Left ventricle myocardium inferior (tissue), 1 donor: ENCODE measurements around the gene RPS15. TPM values are rescaled to one million over a fixed set of nuclear protein-coding genes. Genes with fewer than 3 reads are reported as not detected.
A peak's percentile ranks its signal among the peaks of the same experiment; 100 is the strongest.
"Not testable (repeated sequence)": the region's sequence is repeated elsewhere in the genome, so short reads cannot be mapped to it uniquely, and the experiment has no call there.

Experiments
- DNase-seq: peaks from one replicate; pipeline ENCODE4 v3.0.0-alpha.2; 2020
- H3K27ac ChIP-seq: fragments of 200-600 bp; replicated peaks from 2 replicates; pipeline ENCODE4 v1.8.0; 2021
- H3K27me3 ChIP-seq: fragments of 200-600 bp; 2 replicates; pipeline ENCODE4 v1.8.0; 2021; ENCODE audit warnings: low read depth
- H3K36me3 ChIP-seq: fragments of 200-600 bp; 2 replicates; pipeline ENCODE4 v1.8.0; 2021
- H3K4me1 ChIP-seq: fragments of 200-600 bp; 2 replicates; pipeline ENCODE4 v1.8.0; 2021
- H3K4me3 ChIP-seq: fragments of 200-600 bp; 2 replicates; pipeline ENCODE4 v1.8.0; 2021; ENCODE audit warnings: mild to moderate bottlenecking, moderate library complexity
- H3K9me3 ChIP-seq: fragments of 200-600 bp; replicated peaks from 2 replicates; pipeline ENCODE4 v1.8.0; 2021
- intact Hi-C: fragments of 100-400 bp; cut with micrococcal nuclease; formaldehyde crosslinking; loops from one replicate; pipeline ENCODE4 v1.11.0; 2022
- total RNA-seq: library from RNA; stranded (reverse); fragmentation: NEBNext Ultra II Directional; extraction: Animal tissue kit (Norgen Biotek cat#: 25700); gene quantifications from one replicate; pipeline ENCODE4 v1.2.1, GENCODE V29; 2021
- TF ChIP-seq, protein P1 (sequence below): fragments of 200-600 bp; IDR thresholded peaks from 2 replicates; pipeline ENCODE4 v1.8.0; 2021; ENCODE audit warnings: antibody characterized with exemption, mild to moderate bottlenecking, borderline replicate concordance
- donor health status: DM: no; HTN: yes; CAD: no; lungs with severe emphysema.

Gene RPS15
- total RNA-seq, 1 donor from 2014 or later = 588 TPM

DNA sequence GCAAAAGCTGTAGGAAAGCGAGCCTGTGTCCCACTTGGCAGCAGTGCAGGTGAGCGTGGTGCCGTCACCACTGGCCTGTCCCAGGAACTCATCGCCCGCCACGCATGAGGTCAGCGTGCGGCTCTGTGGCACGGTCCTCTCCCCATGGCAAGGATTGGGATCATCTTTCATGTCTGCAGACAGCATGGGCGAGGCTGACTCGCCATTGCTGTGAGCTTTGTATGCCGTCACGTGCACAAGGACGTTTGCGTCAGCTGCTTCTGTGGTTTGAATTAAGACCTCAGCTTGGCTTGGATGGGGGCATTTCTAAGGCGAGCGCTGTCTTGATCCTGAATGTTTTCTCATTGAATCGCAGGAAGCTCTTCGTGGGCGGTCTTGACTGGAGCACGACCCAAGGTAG is 21.1 kb upstream of the RPS15 start:
- Histone ChIP-seq H3K27me3 (no peaks in the 10 kb centered on the region), H3K36me3 (peaks cover 38% of the 10 kb centered on the region), H3K9me3 (no peaks in the 10 kb centered on the region), H3K4me1 (peaks cover 78% of the 10 kb centered on the region), H3K4me3 (no peak overlapping the region), H3K27ac (no peak overlapping the region)
- DNase-seq = no peak
- TF ChIP-seq, protein P1, sequence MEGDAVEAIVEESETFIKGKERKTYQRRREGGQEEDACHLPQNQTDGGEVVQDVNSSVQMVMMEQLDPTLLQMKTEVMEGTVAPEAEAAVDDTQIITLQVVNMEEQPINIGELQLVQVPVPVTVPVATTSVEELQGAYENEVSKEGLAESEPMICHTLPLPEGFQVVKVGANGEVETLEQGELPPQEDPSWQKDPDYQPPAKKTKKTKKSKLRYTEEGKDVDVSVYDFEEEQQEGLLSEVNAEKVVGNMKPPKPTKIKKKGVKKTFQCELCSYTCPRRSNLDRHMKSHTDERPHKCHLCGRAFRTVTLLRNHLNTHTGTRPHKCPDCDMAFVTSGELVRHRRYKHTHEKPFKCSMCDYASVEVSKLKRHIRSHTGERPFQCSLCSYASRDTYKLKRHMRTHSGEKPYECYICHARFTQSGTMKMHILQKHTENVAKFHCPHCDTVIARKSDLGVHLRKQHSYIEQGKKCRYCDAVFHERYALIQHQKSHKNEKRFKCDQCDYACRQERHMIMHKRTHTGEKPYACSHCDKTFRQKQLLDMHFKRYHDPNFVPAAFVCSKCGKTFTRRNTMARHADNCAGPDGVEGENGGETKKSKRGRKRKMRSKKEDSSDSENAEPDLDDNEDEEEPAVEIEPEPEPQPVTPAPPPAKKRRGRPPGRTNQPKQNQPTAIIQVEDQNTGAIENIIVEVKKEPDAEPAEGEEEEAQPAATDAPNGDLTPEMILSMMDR = no peak
- intact Hi-C loops = no loop called here

DNA sequence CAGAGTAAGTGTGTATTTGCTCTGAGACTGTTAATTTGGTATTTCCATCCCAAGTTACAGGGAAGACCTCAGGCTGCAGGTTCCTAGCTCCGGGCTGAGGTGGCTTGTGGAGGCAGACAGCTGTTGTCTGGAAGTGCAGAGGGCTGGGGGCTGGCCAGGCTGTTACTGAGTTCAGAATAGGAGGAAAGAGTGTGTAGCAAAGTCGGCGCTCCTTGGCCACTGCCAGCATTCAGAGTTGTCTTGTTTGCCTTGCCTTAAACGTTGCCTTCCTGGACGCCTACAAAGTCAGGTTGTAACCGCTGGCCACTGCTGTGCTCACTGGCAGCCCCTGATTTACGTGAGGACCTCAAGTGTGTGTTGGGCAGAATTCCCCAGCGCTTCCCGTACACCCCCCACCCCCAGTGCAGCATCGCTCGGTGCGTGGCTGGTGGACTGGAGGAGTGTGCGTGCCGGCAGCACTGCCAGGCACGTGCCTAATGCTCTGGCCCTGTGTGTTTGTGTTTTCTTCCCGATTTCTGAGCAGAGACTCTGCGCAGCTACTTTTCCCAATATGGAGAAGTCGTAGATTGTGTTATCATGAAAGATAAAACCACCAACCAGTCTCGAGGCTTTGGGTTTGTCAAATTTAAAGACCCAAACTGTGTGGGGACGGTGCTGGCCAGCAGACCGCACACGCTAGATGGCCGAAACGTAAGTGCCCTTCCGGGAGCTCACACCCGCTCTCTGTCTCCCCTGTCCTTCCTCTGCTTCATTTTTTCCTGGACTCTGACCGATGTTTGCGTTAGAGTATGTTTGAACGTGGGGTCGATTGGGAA is 20.3 kb upstream of the RPS15 start:
- peaks cover 73% of the 10 kb centered on the region for H3K4me1 ChIP-seq
- TF ChIP-seq, protein P1 = no peak
- intact Hi-C loops = no loop called here
- no peak for DNase-seq
- peaks cover 43% of the 10 kb centered on the region for H3K36me3 ChIP-seq
- no peaks in the 10 kb centered on the region for H3K9me3 ChIP-seq
- peak overlapping the region; percentile 71 for H3K27ac ChIP-seq
- no peaks in the 10 kb centered on the region for H3K27me3 ChIP-seq
- no peak overlapping the region for H3K4me3 ChIP-seq

DNA sequence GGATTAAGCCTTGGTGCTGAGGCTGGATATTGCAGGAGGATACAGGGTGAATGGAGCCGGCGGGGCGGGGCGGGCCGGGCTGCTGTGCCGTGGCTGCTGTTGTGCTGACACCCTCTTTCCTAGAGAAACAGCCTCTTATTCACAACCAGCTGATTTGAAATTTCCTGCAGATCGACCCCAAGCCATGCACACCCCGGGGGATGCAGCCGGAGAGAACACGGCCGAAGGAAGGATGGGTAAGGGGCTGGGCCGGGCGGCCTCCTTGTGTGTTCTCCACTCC is 19.8 kb upstream of the RPS15 start:
- intact Hi-C loops = no loop called here
- TF ChIP-seq, protein P1 = no peak
- peaks cover 43% of the 10 kb centered on the region for H3K36me3 ChIP-seq

DNA sequence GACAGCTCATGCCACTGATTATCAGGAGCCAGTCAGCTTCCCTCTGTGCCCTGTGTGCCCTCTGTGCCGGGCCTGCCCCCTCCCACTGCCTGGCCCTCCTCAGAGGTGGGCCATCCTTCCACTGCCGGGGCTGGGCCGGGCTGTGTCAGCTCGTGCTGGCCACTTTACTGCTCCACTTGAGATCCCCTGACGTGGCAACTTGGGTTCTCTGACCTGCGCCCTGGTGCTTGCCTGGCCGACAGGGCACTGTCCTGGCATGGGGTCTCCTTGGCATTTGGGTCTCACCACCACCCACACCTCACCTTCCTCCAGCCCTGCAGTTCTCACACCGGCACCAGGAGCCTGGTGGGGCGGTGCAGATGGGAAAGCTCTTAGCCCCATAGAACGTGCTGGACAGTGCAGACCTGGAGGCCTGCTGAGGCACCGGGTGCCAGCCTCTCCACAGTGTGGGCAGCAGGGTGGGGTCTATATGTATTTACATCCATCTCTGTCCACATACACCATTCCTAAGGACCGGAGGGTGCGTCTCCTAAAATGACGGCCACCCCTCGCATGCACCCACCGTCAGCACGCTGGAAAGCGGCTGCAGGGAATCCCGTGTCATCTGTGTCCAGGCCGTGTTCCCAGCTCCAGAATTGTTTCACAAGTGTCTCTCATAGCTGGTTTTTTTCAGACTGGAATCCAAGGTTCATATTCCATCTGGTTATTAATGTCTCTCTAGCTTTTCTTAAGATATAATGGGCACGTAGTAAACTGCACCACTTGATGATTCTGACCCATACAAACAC is 19.1 kb upstream of the RPS15 start:
- H3K27me3 ChIP-seq = no peaks in the 10 kb centered on the region
- H3K4me3 ChIP-seq = no peak overlapping the region
- peak overlapping the region; percentile 71 for H3K27ac ChIP-seq
- DNase-seq = no peak
- no peaks in the 10 kb centered on the region for H3K9me3 ChIP-seq
- intact Hi-C loops = no loop called here
- H3K4me1 ChIP-seq = peaks cover 60% of the 10 kb centered on the region
- peaks cover 47% of the 10 kb centered on the region for H3K36me3 ChIP-seq
- TF ChIP-seq, protein P1 = no peak

More for the DNA sequence above, 19.8 kb upstream of the RPS15 start:
- no peak for DNase-seq
- peaks cover 67% of the 10 kb centered on the region for H3K4me1 ChIP-seq
- H3K27ac ChIP-seq = peak overlapping the region; percentile 71
- no peaks in the 10 kb centered on the region for H3K9me3 ChIP-seq
- no peaks in the 10 kb centered on the region for H3K27me3 ChIP-seq
- H3K4me3 ChIP-seq = no peak overlapping the region

DNA sequence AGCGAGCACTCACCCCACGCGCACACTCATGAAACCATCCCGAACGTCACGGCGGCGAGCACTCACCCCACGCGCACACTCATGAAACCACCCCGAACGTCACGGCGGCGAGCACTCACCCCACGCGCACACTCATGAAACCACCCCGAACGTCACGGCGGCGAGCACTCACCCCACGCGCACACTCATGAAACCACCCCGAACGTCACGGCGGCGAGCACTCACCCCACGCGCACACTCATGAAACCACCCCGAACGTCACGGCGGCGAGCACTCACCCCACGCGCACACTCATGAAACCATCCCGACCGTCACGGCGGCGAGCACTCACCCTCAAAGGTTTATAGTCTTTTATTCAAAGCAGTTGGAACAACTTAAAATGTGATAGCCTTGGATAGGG is 18.1 kb upstream of the RPS15 start:
- H3K4me3 ChIP-seq, intact Hi-C loops, H3K9me3 ChIP-seq, H3K27ac ChIP-seq, H3K27me3 ChIP-seq, DNase-seq: not testable (repeated sequence)
- peaks cover 55% of the 10 kb centered on the region for H3K36me3 ChIP-seq
- peaks cover 51% of the 10 kb centered on the region for H3K4me1 ChIP-seq

DNA sequence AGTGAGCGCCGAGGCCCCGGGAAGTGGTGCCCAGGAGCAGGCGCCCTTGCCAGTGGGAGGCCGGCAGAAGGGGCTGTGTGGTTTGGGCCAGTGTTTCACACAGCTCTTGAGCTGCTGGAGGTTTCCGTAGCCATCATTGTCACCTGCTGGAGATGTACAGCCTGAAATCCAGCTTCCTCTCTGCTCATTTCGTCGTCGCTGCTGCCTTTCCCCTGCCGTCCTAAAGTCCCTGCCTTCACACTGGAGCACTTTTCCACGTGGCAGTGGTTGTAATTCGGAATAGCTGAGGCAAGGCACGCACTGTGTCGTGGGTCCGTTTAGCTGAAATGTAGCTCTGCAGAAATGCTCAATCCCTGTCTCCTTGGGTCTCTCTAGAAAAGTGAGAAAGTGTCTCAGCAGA is 17.6 kb upstream of the RPS15 start:
- peaks cover 46% of the 10 kb centered on the region for H3K4me1 ChIP-seq
- no peak overlapping the region for H3K4me3 ChIP-seq
- H3K27me3 ChIP-seq = no peaks in the 10 kb centered on the region
- peaks cover 60% of the 10 kb centered on the region for H3K36me3 ChIP-seq
- no peaks in the 10 kb centered on the region for H3K9me3 ChIP-seq
- H3K27ac ChIP-seq = no peak overlapping the region
- intact Hi-C loops = no loop called here
- TF ChIP-seq, protein P1 = no peak
- no peak for DNase-seq
